Measurements from ENCODE around the gene ADGRL3.
A peak's percentile ranks its signal among the peaks of the same experiment; 100 is the strongest.

Gene ADGRL3

DNA sequence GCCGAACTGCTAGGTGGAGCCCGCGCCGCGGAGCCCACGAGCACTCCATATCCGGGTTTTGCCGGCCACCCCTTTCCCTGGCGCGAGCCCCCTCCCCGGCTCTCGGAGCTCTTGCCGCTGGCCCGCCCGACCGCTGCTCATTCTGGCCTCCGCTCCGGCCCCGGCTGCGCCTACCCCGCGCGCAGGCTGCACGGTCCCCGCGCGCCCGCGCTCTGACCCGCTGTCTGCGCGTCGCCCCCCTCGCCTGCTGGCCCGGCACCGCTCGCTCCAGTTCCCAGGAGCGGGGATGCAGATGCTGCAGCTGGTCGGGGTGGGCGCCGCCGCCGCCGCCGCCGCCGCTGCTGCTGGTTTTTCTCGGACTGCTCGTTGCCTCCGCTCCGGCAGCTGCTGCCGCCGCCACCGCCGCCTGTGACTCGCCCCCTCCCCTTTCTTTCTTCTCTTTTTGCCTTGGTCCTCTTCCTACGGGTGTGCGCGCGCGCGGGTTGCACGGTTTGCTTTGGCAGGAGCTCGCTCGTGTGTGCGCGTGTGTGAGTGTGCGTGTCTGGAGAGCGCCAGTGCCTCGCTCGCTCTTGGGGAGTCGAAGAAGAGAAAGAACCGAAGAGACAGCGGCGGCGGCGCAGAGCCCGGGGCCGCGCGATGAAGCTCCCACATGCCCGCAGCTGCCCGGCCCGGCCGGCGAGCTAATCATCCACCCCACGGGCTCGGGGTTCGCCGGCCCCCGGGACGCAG, at the start of gene ADGRL3:
TSS of gene ADGRL3 (plus strand) at position 140 of the 729 bp plus-strand sequence.
- peak; percentile 94 for DNase-seq

DNA sequence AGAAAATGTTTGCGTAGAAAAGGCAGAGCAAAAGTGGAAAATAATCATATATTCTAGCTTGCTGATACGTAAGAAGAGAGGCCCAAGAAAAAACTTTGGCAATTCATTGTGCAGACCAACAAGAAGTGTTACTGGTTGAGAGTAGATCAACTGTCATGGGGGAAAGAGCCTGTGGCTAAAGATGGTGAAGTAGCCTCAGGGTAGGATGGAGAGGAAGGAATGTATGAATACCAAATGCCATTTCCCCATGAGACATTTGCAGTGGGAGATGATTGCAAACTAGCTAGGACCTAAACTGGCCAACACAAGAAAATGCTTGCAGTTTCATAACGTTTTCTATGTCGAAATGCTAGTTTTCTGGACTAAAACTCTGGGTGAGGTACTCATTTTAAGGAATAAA, 47.7 kb upstream of the ADGRL3 start:
- no peak for DNase-seq

DNA sequence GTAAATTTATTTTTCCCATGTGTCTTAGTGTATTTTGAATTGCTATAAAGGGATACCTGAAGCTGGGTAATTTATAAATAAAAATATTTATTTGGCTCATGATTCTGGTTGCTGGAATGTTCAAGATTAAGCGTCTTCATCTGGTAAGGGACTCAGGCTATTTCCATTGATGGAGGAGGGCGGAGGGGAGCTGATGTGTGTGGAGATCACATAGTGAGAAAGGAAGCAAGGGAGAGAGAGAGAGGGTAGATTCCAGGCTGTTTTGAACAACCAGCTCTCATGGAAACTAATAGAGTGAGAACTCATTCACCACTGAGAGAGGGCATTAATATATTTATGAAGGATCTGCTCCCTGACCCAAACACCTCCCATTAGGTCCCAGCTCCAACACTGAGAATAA, 39.6 kb upstream of the ADGRL3 start:
- DNase-seq: no peak

DNA sequence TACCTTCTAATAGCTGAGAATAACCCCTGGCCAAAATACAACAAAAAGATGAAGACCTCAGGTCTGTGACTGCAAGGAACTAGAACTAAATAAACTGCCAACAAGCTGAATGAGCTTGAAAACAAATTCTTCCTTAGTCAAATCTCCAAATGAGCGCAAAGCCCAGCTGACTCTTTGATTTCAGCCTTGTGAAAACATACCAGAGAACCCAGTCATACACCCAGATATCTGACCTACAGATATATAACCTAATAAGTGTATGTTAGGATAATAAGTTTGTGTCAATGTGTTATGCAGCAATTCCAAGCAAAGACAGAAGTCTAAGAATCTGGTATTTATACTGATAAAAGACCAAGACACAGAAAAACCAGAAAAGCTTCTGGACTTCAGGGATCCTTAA, 38.0 kb upstream of the ADGRL3 start:
- no peak for DNase-seq

DNA sequence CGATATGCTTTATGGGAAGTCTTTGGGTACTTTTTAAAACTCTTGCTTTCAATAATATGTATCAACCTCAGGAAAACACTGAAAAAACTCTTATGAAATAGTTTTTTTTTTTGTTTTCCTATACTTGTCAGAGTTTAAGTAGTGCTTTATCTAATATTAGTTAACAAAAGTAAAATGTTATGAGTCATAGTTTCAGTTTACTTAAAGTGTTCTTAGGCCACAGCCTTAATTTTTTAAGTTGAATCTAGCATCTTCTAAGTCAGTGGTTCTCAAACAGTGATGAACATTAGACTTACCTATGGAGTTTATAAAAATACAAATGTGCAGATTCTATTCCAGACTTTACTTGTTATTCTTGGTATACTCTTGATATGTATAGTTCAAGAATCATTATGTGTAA, 26.3 kb upstream of the ADGRL3 start:
- no peak for DNase-seq

DNA sequence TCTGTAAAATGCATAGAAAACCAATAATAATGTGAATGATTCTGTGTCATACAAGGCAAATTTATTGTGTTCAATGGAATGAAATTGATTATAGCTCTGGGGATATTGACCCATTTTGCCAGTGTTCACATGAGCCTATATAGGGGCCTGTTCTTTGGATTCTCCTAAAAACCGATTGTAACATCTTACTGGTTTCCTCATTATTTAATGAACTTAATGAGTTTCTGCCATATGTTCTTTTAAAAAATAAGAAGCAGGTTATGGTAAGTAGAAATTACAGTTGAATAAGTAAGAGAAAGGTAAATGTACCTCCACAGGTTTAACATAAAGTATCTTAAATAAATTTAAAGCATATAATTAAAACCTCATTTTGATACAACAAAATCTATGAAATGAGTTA, 24.6 kb upstream of the ADGRL3 start:
- no peak for DNase-seq

DNA sequence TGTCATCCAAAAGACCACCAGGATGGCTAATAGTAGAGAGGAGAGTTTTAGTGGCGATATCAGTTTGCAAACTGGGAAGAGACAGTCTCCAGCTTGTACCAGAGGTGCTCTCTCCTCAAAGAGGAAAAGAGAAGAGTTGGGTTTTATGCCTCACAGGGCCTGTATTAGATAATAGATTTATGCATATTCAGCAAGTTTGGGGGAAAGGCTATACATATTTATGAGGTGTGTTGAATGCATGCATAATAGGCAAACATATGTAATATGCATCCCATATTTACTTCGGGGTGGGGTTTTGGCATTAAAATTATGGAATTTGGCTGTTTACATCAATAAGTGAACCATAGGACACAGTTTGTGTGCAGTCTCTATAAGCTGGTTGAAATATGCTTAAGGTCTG, 22.8 kb upstream of the ADGRL3 start:
- DNase-seq: no peak

DNA sequence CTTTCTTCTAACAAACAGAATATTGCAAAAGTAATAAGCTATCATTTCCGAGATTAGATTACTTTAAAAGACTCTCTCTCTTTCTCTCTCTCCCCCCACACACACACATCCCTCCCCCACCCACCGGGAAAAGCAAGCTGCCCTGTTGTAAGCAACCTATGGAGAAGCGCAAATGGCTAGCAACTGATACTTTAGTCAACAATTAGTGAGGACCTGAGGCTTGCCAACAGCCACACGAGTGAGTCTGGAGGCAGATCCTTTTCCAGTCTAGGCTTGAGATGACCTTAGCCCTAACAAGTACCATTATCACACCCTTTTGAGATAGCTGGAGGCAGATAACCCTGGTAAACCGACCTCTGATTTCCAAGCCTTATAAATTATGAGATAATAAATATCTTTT, 19.7 kb upstream of the ADGRL3 start:
- no peak for DNase-seq

DNA sequence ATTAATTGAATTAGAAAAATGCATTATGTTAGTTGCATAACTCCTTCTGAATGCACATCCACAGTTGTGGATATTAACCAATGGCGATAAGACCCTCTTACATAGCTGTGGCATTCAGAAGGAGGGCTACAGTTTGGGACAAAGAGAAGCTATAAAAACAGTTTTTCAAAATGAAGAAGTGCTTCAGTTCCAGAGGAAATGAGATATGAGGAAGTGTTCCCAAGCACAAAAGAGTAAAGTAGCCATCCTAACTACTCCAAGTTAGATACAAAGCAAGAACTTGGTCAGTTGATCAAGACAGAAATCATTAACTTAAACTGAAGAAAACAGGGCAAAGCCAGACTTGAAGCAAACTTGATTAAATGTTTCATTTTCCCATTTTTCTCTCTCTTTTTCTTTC, 17.2 kb upstream of the ADGRL3 start:
- DNase-seq: no peak

DNA sequence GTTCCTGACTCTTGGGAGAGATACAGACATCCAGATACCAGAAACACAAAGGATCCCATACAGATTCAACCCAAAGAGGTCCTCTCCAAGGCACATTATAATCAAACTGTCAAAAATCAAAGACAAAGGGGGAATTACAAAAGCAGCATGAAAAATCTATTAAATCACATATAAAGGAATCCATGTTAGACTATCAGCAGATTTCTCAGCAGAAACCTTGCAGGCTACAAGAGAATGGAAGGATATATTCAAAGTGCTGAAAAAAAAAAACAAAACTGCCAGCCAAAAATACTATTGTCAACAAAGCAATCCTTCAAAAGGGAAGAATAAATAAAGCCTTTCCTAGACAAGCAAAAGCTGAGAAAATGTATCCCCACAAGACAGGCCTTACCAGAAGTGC, 14.8 kb upstream of the ADGRL3 start:
- no peak for DNase-seq

DNA sequence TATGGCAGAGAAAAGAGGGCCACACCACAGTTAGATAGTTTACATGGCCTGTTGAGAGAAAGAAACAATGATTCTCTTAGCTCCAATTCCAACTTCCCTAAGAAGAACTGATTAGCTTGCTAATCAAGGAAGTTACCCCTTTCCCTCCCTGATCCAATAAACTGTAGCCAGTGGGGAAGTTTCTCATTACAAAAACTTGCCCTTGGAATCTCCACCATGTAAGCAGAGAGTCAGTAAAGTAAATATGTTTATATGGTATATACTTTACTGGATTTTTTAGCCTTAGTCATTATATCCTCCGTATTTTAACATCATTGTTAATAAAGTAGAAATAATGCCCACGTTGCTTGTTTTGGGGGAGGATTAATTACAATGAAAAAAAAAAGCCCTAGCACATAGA, 7.7 kb upstream of the ADGRL3 start:
- DNase-seq: no peak

DNA sequence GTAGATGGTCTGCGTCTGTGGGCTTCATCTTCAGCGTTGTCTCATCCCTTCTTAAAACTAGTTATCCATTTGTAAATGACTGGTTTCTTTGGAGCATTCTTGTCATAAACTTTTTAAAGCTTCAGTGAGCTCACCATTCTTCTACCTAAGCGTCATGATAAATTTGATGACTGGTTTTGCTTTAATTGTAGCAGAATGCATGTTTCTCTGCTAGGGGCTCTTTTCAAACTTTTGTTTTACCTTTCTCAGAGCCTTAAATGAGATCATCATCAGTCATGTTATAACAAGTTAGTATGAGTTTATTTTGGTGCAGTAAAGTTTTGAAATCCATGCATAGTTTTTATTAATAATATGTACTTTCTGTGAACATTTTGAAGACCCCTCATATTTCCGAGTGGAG, 6.3 kb upstream of the ADGRL3 start:
- no peak for DNase-seq

DNA sequence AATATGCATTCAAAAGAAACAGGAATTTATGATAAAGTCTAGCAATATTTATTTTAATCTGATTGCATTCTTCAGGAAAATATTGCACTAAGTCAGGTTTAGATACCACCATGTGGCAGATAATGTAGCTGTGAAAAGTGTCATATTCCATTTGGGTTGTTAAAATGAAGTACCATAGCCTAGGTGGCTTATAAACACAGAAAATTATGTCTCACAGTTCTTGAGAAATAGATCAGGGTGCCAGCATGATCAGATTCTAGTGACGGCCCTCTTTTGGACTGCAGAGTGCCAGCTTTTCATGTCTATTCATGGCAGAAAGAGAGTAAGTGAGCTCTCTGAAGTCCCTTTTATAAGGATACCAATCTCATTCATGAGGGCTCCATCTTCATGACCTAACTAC, 5.6 kb upstream of the ADGRL3 start:
- no peak for DNase-seq

DNA sequence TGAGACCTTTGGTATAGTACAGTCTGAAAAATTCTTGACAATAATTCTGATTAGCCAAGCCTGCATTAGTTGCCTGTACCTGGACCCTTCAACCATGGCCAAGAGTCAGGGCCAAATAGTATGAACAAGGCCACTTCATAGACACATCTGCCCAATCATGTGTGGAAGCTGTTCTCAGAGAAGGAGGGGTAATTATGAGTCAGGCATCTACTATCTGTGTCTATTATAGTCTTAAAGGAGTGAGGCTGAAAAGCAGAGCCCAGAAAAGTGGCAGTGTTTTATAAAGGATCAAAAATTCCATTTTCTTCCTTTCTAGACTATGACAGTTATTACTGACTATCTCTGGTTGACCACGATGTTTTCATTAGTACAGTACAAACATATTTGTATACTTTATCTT, 5.0 kb upstream of the ADGRL3 start:
- no peak for DNase-seq

DNA sequence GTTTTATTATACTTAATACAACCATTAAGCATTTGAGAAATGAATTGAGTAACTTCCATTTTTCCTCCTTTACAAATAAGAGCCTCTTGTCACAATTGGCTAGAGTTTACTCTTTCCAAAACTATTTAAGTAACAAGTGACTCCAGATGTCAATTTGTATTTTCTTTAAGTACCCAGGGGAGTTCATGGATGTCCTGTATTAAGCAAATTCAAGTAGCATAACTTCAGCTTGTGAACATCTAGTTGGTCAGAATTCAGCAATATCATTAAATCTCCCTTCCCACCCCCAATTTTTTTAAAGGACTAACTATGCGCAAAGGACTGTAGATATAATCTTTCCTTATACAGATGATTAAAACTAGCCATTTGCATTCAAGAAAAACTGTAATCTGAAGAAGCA, 1.4 kb upstream of the ADGRL3 start:
- no peak for DNase-seq

DNA sequence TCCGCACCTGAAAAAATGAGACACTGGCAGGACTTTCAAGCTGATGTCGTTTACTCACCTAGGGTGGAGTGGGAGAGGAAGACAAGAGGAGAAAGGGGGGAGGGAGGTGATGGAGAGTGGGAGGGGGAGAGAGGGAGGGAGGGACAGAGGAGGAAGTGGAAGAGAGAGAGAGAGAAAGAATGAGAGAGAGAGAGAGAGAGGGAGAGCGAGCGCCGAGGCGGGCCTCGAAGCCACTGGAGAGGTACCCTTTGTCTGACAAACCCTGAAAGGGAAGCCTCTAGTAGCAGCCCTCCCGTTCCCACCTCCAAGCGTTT, 296 bp upstream of the ADGRL3 start:
- DNase-seq: no peak

DNA sequence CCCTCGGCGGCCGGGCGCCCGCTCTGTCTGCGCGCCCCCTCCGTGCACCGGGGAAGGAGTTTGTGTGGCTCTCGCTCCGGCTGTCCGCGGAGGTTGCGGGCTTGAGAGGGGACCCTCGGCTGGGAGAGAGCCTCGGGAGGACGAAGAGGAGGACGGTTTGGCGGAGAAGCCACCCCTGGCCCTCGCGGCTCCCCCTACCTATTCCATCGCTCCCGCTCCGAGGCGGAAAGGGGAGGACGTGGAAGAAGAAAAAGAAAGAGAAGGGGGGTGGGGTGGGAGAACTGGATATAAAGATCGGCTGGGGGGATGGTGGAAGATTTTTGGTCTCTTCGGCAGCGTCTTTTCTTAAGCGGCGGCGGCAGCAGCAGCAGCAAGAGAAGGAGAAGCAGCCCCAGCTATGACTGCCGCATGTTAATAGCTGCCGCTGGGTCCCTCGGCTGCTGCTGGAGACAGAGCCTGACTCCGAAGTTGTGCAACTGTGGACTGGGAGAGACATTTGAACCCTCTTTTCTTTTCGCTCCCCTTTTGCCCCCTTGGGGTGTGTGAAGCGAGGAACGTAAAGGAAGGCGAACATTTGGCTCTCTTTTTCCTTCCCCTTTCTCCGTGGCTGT, 895 bp downstream of the ADGRL3 start:
- DNase-seq: peak; percentile 74

DNA sequence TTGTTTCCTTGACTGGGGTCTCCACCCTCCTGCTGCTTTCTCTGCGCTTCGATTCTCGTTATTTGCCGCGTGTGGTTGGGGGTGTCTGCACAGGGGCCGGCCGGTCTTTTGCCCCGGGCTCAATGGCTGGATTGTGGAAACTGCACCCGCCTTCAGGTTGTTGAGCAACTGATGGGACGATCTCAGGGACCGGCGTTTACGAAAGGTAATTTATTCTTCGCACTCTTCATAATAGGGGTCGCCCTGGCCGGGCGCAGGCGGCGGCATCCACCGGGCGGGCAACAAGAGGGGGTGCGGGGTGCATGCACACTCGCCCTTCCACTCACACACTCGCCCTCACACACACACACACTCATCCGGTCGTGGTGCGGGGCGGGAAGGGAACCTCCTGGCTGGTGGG, 1.4 kb downstream of the ADGRL3 start:
- DNase-seq: no peak

DNA sequence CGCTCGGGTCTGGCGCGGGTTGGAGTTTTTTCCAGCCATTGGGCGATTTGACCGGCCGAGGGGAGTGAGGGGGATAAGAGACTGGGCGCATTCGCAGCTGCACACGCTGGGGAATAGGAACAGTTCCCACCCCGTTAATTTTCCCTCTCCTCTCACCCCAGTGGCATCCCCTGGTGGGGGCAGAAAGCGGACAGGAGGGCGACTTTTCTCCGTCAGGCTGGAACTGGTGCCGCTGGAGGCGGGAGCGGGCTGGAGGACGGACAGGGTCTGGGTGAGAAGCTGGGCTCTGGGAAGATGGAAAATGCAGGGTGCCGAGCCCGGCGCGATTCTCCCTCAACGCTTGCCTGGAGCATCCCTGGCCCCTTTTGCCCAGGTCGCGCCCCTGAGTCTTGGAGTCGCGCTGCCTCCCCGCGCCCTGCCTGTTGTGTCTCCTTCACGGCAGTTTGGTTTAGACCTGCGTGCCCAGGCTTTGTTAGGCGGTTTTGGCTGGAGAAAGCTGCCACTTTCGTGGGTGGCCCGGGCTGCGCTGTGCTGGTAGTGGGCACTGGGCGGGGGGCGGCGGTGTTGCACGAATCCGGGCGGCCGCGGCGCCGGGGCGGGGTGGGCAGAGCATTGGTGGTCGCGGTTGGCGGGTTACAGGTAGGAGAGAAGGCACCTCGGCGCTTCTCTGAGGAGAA, 2.0 kb downstream of the ADGRL3 start:
- DNase-seq: peak; percentile 82

DNA sequence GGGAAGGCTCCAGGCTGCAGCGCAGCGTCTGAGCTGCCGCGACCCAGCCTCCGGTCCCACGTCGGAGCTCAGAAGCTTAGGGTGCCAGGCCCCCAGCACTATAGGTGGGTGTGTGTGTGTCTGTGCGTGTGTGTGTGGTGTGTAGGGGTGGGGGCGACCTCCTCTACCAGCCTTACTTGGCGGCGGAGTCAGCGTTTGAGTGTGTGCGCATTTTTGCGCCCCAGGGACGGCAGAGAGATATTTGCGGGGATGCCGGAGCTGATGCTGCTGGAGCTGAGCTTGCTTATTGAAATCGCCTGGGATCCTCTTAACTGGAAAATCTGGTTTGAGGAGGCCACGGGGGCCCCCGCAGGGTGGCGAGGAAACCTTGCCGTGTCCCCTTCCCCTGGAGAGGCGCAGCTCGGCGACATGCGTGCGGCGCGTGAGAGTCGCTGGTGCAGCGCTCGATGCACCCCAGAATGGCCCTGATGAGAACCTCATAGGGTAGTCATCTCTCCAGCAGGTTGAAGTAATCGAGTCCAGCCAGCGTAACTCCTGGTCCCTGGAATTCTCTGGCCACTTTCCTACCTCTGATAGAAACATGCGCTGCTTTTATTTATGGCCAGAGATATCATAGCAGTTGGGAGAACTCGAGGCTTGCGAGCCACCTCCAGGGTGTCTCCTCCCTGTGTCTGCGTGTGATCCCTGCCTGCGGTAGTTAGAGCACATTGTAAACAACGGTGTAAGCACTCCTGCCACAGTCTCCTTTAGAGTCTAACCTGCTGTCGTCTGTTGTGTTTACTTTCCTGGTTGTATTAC, 2.7 kb downstream of the ADGRL3 start:
- peak; percentile 89 for DNase-seq

DNA sequence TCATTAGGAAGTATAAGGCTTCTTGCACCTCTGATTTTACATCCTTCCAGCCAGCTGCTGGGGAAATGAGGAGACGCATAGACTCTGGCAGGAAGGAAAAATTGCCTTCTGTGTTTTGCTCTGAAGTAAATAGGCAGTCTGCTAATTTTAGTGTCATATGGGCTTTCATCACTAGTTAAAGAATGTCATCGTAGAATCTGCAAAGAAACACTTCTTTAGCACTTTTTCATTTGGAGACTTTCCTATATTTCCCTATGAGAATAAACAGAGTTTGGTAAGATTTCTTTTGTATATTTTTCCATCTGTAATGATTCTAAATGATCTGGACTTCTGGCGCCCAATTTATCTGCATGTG, 3.3 kb downstream of the ADGRL3 start:
- DNase-seq: no peak

DNA sequence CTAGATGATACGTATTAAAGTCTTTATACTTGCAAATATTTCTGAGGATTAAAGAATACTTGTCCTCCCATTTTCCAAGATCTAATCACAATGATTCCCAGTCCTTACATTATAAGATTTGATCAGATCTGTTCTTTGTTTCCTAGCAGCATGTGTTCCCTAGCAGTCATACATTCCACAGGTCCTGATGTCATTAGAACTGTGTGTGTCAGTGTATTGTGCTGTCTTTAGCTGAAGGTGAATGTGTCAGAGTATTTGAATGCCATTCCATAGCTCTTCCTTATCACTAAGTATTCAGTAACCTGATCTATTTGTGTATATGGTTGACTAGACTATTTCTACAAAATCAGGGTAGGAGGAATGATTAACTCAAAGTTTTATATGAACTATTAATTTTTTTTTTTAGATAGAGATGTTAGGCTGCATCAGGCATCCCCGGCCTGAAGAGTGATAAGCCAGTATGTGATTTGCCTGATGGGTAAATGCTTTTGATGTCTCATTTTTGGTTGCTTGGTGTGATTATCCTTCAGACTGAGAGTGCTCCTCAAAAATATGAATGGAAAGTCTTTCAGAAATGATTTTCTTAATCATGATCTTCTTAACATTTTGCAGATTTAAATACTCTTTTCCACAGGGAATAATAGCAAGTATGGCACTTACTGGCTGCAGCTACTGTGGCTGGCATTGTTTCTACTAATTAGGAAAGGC, 4.4 kb downstream of the ADGRL3 start:
- peak; percentile 70 for DNase-seq

DNA sequence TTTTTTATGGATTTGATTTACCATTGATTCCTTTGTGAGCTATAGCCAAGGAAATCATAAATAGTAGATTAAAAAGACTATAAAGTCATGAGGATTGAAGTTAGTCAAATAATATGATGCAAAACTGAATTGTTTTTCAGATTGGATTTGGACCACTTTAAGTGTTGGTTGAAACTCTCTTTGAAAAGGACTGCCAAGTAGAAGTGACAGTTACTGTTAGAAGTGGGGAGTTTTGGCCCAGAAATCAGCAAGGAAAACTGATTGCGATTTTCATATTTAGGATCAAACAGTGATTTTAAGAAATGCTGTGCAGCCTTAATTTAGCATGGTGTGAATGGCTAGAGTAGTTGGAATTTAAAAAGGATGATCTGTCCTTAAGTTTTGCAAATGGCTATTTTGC, 4.9 kb downstream of the ADGRL3 start:
- no peak for DNase-seq

Measured in NCI-H146 (cell line).